ENCODE measurements around the gene MEAK7.

The MEAK7 gene

GRCh38 chr16:84509032-84509950 is 4.8 kb upstream of the MEAK7 start:
- DNase-seq, result no peak

DNA sequence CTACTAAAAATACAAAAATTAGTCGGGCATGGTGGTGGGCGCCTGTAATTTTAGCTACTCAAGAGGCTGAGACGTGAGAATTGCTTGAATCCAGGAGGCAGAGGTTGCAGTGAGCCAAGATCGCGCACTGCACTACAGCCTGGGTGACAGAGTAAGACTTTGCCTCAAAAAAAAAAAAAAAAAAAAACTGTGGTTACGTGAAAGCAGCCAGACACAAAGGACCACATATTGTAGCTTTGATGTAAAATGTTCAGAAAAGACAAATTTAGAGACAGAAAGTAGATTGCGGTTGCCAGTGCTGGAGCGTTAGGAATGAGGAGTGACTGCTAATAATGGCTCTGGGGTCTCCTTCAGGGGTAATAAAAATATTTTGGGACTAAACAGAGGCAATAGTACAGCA is 4.0 kb upstream of the MEAK7 start:
- DNase-seq, result no peak

- DNase-seq, result no peak
Observed at GRCh38 chr16:84507011-84507982, 2.8 kb upstream of the MEAK7 start.

DNA sequence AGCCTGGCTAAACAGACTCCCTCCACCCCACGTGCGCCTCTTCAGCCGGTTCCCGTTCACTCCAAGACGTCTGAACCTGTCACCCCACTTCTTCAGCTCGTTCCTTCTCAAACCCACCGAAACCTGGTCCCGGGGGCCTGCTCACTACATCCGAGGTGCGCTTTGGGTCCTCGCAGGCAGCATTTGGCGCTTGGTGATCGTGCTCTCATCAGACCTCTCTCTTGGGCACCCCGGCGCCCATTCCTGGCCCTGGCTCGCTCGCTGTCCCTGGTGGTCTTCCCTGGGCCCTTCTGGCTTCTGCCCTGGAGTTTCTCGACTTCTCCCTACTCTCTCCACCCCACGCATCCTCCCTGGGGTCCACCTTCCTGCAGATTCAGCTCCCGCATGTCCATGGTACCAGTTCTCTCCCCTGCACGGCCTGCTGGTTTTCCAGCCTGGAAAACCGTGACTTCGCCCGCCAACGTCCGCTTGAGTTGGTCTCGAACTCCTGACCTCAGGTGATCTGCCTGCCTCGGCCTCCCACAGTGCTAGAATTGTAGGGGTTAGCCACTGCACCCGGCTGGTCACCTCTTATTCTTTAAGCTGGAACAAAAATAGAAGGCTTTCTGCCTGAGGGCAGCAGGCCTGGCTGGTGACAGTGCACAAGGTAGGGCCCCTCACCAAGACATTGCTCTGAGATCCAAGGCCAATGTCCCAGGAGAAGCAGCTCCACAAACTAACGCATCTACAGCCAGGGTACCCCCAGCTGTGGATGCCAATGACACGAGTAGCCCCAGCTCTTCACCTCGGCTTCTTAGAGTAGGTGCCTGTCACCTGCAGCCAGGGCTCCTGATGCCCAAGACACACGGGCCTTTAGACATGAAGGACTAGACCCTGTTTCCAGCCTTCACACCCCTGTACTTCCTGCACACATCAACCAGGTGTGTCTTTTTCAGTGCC is 1.1 kb upstream of the MEAK7 start:
- DNase-seq, result no peak

- DNase-seq, result no peak
Observed at GRCh38 chr16:84503751-84504395, 586 bp downstream of the MEAK7 start.

DNA sequence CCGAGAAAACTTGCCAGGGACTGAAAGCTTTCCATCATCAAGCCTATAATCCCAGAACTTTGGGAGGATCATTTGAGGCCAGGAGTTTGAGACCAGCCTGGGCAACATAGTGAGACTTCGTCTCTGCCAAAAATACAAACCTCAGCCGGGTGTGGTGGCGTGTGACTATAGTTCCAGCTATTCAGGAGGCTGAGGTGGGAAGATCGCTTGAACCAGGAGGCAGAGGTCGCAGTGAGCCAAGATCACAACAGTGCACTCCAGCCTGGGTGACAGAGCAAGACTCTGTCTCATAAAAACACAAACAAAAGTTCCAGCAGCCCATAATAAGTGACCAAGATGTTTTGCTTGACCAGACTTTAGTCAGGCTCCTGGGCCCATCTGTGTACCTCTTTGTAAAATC is 1.9 kb downstream of the MEAK7 start:
- DNase-seq, result no peak

- no peak for DNase-seq
Observed at GRCh38 chr16:84502075-84502474, 2.4 kb downstream of the MEAK7 start.

GRCh38 chr16:84501077-84501735 is 3.3 kb downstream of the MEAK7 start:
- no peak for DNase-seq

DNA sequence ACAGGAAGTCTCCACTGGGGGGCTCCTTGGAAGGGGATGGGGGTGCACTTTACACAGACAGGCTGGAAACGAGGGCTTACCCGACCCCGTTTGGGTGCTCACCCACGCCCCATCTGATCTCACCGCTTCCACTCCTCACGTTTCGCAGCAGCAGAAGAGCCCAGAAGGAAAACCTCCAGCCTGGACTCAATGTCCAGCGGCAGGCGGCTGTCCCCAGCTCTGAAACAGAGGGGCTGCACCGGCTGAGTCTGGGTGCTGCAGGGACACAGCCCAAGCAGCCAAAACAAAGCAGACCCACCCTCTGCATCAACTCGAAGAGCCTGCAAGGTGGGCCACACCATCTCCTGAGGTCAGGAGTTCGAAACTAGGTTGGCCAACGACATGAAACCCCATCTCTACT is 3.9 kb downstream of the MEAK7 start:
- DNase-seq, result no peak

GRCh38 chr16:84499638-84500037 is 4.8 kb downstream of the MEAK7 start:
- DNase-seq, result no peak

GRCh38 chr16:84498859-84499620 is 5.4 kb downstream of the MEAK7 start:
- DNase-seq, result no peak

DNA sequence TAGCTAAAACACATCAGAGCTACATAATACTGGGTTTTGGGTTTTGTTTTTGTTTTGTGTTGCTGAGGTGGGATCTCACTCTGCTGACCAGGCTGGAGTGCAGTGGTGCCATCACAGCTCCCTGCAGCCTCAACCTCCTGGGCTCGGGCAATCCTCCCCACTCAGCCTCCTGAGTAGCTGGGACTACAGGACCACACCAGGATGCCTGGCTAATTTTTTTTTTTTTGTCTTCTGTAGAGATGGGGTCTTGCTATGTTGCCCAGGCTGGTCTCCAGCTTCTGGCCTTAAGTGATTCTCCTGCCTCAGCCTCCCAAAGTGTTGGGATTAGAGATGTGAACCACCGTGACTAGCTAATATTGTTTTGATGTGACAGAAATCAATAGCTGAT is 6.2 kb downstream of the MEAK7 start:
- DNase-seq, result no peak

DNA sequence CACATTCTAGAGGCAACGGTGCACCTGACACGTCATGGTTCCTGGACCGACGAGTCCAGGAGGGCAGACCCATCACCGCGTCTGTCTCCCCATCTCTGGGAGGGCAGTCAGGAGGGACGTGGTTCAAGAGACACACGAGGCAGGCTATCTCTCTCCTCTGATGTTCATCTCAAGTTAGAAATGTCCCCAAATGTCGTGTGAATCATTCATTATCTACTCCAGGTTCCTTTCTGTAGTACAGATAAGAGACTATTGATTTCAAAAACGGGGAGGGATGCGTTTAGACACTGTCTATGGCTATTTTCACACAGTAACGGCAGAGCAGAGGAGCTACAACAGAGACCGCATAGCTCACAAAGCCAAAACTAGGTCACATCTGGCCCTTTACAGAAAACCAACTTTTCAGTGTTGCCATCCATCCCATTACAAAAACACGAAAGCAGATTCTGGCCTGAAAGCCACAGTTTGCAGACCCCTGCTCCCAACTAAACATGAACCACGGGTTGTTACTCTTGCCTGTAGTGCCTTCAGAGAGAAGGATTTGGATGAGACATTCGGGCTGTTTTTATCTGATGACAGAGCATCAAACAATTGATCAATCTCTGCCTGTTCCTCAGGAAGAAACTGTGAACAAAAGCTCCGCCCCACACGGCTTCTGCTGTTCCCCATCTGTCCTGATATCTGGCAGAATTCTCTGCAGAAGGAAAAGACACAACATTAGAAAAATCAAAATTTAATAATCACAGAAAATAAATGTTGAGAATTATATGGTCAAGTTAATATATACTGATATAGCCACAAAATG is 6.8 kb downstream of the MEAK7 start:
- no peak for DNase-seq

- DNase-seq, result no peak
Observed at GRCh38 chr16:84496991-84497390, 7.5 kb downstream of the MEAK7 start.

- no peak for DNase-seq
Observed at GRCh38 chr16:84495506-84495905, 9.0 kb downstream of the MEAK7 start.

- no peak for DNase-seq
Observed at GRCh38 chr16:84489131-84489530, 15.3 kb downstream of the MEAK7 start.

DNA sequence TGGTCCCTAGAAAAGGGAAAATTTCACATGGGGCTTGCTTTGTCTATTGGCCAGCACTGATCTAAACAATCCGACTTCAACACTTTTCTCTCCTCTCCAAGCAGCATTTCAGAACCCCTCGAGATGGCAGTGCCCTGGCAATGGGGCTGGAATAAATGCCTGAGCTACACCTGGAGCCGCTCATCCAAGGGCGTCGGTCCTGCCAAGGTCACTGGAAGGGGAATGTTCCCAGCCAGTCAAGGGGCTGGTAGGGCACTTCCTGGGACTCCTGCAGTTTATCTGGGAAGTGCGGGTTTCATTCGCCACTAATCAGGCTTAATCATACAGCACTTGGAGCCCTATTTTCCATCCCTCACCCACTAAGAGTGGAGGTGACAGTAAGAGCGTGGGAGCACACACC is 17.1 kb downstream of the MEAK7 start:
- DNase-seq, result no peak

GRCh38 chr16:84486551-84487235 is 17.8 kb downstream of the MEAK7 start:
- no peak for DNase-seq

DNA sequence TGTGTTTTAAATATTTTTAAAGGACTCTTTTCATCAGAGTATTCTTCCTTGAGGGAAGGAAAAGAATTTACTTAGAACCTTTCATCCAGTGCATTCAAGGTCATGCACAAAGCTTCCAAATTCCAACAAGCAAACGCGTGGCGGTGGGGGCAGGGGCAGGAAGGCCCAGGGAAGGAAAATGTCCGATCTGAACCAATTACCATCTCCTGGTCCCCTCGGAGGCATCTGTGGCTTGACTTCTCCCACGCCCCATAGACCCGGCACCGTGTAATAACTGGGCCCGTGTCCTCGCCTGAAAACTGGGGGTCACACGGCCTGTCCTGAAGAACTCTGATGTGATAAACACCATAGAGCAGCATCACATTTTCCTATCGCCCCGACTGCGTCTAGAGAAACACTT is 18.3 kb downstream of the MEAK7 start:
- no peak for DNase-seq
